Measurements from ENCODE around the gene CPE. TPM values are rescaled to one million over a fixed set of nuclear protein-coding genes. Genes with fewer than 3 reads are reported as not detected.

The CPE gene
- total and polyA plus RNA-seq, 2 donors (not counting 3 experiments of a cell fraction or from before 2014, with no cell fraction given): 2.7 to 9.2 TPM

- H3K27ac ChIP-seq (ENCODE audit: insufficient read depth, low read depth, low read length): no peak overlapping the region
- H3K4me1 ChIP-seq (ENCODE audit: control insufficient read depth, extremely low read depth, insufficient read depth, low read length): no peaks in the 10 kb centered on the region
- H3K79me2 ChIP-seq (ENCODE audit: control insufficient read depth, insufficient read depth, low read length): no peaks in the 10 kb centered on the region
- intact Hi-C loops (cut with micrococcal nuclease) (no loop called here), dilution Hi-C loops (cut with MboI; ENCODE audit: extremely low pct_ligation_motif_present, low sequenced_read_pairs) (no loop called here)
- POLR2A ChIA-PET: no interaction called here
- H3K9me1 ChIP-seq (replicated peaks; ENCODE audit: control insufficient read depth, extremely low read depth, insufficient read depth, low read length): no peaks in the 10 kb centered on the region
- no peak for FAIRE-seq
- H3K36me3 ChIP-seq (ENCODE audit: control insufficient read depth in 2 of 2, extremely low read depth in 1 of 2, insufficient read depth in 2 of 2, low read length in 2 of 2): no peaks in the 10 kb centered on the region
- no peaks in the 10 kb centered on the region for H4K20me1 ChIP-seq (replicated peaks; ENCODE audit: control insufficient read depth, extremely low read depth, insufficient read depth, low read length)
- no peak for TF ChIP-seq POLR2AphosphoS5 (IDR thresholded peaks at IDR 0.05; ENCODE audit: insufficient read depth, low read depth, low read length)
- TF ChIP-seq MAX (IDR thresholded peaks at IDR 0.05; ENCODE audit: insufficient read depth, insufficient read length): no peak
- no peak for TF ChIP-seq EZH2 (IDR thresholded peaks at IDR 0.05; ENCODE audit: borderline replicate concordance, low read depth, low read length, severe bottlenecking)
- TF ChIP-seq MYC (IDR thresholded peaks at IDR 0.05; ENCODE audit: low read depth, low read length): no peak
- no peak for TF ChIP-seq CTCF (IDR thresholded peaks at IDR 0.05; ENCODE audit: extremely low read depth in 1 of 2, insufficient read depth in 1 of 2, low read depth in 1 of 2, low read length in 2 of 2)
- TF ChIP-seq POLR2A (IDR thresholded peaks at IDR 0.05; ENCODE audit: low read depth, low read length): no peak
- no peak for TF ChIP-seq GATA2 (IDR thresholded peaks at IDR 0.05; ENCODE audit: insufficient read depth, insufficient read length, low read depth, low read length)
- no peak for TF ChIP-seq FOS (IDR thresholded peaks at IDR 0.05; ENCODE audit: borderline replicate concordance, insufficient read depth, low read length)
- TF ChIP-seq JUN (IDR thresholded peaks at IDR 0.05; ENCODE audit: borderline replicate concordance, insufficient read depth, insufficient read length, low read depth): no peak
- BruUV-seq (replicated peaks): no TSS peak
- H3K9ac ChIP-seq (replicated peaks; ENCODE audit: extremely low read depth, insufficient read depth, low read length): no peak overlapping the region
- no peak for DNase-seq (ENCODE audit: low read depth, low spot score)
- H3K4me3 ChIP-seq (replicated peaks in 1 of 3; ENCODE audit: insufficient read depth in 1 of 3, low read depth in 1 of 3, low read length in 3 of 3): no peak overlapping the region
- H3K4me2 ChIP-seq (ENCODE audit: insufficient read depth, low read length): no peak overlapping the region
- H2AFZ ChIP-seq (ENCODE audit: low read depth, low read length): no peak overlapping the region
- CTCF ChIA-PET: interaction anchor here (1.4 to 5.0 kb wide), 3 partner anchors 40 to 630 kb away, joined by 5 to 30 read pairs (median 6); no protein-coding TSS in a partner anchor
- H3K27me3 ChIP-seq (ENCODE audit: control insufficient read depth in 2 of 2, insufficient read depth in 2 of 2, low read length in 2 of 2): no peaks in the 10 kb centered on the region
- no peaks in the 10 kb centered on the region for H3K9me3 ChIP-seq (replicated peaks; ENCODE audit: control insufficient read depth, insufficient read depth, low read length)
Observed at GRCh38 chr4:165532976-165533375, 154.2 kb downstream of the CPE start.

Measured in endothelial cell of umbilical vein (primary cell).